Mucosa of descending colon (tissue), 3 donors: ENCODE results near the gene CYBRD1. TPM values are rescaled to one million over a fixed set of nuclear protein-coding genes. Genes with fewer than 3 reads are reported as not detected.
A peak's percentile ranks its signal among the peaks of the same experiment; 100 is the strongest.

Experiments used
- ATAC-seq: fragments of 200-7000 bp; cut with Tn5 transposase; one replicate; pipeline ENCODE4 v1.9.1; 2020; ENCODE audit warnings: mild to moderate bottlenecking, moderate library complexity
- DNase-seq, 3 donors: peaks; one replicate each; pipeline ENCODE4 v3.0.0-alpha.2; 2020
- H3K36me3 ChIP-seq: fragments of 200-600 bp; one replicate; pipeline ENCODE4 v1.8.0; 2021; ENCODE audit warnings: low read depth, mild to moderate bottlenecking
- H3K4me1 ChIP-seq: fragments of 200-600 bp; one replicate; pipeline ENCODE4 v1.8.0; 2021; ENCODE audit warnings: low read depth, mild to moderate bottlenecking
- H3K4me3 ChIP-seq: fragments of 200-600 bp; one replicate; pipeline ENCODE4 v1.8.0; 2021; ENCODE audit warnings: mild to moderate bottlenecking
- H3K9me3 ChIP-seq: fragments of 200-600 bp; one replicate; pipeline ENCODE4 v1.8.0; 2021; ENCODE audit warnings: mild to moderate bottlenecking
- intact Hi-C, 2 donors: fragments of 100-400 bp; cut with DNase I in 1 of 2; cut with micrococcal nuclease in 1 of 2; formaldehyde crosslinking; loops; one replicate each; pipeline versions ENCODE4 v1.11.0 to v1.11.1; 2022; cut with DNase I, micrococcal nuclease
- total RNA-seq, 3 donors: library from RNA; stranded (reverse); fragmentation: NEBNext Ultra II Directional in 2 of 3; extraction: Animal tissue kit (Norgen Biotek cat#: 25700) in 2 of 3; gene quantifications; one replicate each; pipeline versions ENCODE4 v1.2.1 to v1.2.4, GENCODE V29; 2021 to 2023
- TF ChIP-seq, protein P1 (sequence below): fragments of 200-600 bp; IDR thresholded peaks from one replicate; pipeline ENCODE4 v1.8.0; 2022; ENCODE audit warnings: antibody characterized with exemption, mild to moderate bottlenecking
- donor health status: DM: no; HTN: no; CAD: no; lungs with moderate emphysema.
- donor health status: DM: no; HTN: no; CAD: no.
- donor health status: DM: no; HTN: yes; CAD: no.

The CYBRD1 gene
- total RNA-seq, 3 donors from 2014 or later: 24.7 to 103 (median 36.5) TPM

DNA sequence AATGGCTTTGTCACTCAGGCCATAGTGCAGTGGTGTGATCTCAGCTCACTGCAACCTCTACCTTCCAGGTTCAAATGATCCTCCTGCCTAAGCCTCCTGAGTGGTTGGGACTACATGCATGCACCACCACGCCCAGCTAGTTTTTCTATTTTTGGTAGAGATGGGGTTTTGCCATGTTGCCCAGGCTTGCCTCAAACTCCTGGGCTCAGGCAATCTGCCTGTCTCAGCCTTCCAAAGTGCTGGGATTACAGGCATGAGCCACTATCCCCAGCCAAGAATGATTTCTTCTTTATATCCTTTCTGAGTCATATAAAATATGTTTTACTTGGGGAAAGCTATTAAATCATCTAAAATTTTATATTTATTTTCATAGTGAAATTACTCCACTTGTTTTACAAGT lies 61.3 kb downstream of the CYBRD1 start:
- H3K4me3 ChIP-seq: no peak overlapping the region
- H3K36me3 ChIP-seq: no peaks in the 10 kb centered on the region
- no peak for DNase-seq
- intact Hi-C loops: no loop called here
- no peak for ATAC-seq
- H3K9me3 ChIP-seq: no peaks in the 10 kb centered on the region
- TF ChIP-seq, protein P1, sequence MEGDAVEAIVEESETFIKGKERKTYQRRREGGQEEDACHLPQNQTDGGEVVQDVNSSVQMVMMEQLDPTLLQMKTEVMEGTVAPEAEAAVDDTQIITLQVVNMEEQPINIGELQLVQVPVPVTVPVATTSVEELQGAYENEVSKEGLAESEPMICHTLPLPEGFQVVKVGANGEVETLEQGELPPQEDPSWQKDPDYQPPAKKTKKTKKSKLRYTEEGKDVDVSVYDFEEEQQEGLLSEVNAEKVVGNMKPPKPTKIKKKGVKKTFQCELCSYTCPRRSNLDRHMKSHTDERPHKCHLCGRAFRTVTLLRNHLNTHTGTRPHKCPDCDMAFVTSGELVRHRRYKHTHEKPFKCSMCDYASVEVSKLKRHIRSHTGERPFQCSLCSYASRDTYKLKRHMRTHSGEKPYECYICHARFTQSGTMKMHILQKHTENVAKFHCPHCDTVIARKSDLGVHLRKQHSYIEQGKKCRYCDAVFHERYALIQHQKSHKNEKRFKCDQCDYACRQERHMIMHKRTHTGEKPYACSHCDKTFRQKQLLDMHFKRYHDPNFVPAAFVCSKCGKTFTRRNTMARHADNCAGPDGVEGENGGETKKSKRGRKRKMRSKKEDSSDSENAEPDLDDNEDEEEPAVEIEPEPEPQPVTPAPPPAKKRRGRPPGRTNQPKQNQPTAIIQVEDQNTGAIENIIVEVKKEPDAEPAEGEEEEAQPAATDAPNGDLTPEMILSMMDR: no peak
- H3K4me1 ChIP-seq: no peaks in the 10 kb centered on the region

DNA sequence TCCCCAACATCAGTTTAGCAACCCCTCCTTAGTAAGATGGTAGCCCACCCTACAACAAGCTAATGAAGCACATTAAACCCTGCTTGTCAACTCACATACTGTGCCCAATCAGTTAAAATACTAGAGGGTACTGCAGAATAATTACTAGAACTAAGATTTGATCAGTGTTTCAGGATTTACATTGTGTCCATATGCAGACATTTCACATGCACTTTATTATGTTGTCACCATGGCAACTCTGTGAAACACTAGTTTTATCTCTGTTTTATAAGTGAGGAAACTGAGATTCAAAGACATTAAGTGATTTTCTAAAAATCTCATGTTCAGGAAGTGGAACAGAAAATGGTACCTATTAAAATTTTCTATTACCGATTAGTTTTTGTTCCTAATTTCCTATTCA lies 61.7 kb downstream of the CYBRD1 start:
- Histone ChIP-seq H3K36me3 (no peaks in the 10 kb centered on the region), H3K4me1 (no peaks in the 10 kb centered on the region), H3K9me3 (no peaks in the 10 kb centered on the region), H3K4me3 (no peak overlapping the region)
- no peak for ATAC-seq
- intact Hi-C loops: no loop called here
- no peak for DNase-seq
- TF ChIP-seq, protein P1: no peak

DNA sequence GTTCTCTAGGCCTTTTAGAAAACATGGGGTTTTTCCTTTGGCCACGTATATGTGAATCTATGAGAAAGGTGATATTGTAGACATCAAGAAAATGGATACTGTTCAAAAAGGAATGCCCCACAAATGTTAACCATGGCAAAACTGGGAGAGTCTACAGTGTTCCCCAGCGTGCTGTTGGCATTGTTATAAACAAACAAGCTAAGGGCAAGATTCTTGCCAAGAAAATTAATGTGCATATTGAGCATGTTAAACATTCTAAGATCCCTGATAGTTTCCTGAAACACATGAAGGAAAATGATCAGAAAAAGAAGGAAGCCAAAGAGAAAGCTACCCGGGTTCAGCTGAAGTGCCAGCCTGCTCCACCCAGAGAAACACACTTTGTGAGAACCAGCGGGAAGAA lies 64.9 kb downstream of the CYBRD1 start:
- H3K36me3 ChIP-seq: no peaks in the 10 kb centered on the region
- DNase-seq: no peak
- H3K4me1 ChIP-seq: no peaks in the 10 kb centered on the region
- intact Hi-C loops: no loop called here
- TF ChIP-seq, protein P1: no peak
- no peak overlapping the region for H3K4me3 ChIP-seq
- ATAC-seq: no peak
- no peaks in the 10 kb centered on the region for H3K9me3 ChIP-seq

DNA sequence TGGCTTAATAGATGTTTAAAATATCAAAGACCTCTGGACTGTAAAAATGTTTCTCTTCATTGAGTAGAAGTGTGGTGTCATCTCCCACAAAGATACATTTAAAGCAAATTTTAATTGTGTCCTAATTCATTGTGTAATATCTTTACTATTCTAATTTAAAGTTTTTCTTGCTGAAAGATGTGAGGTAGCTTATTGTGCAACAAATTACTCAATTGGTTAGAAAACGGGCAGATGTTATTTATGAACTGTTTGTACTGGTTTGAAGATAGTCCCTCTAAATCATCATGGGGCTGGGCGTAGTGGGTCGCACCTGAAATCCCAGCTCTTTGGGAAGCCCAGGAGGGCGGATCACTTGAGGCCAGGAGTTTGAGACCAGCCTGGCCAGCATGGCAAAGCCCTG lies 65.3 kb downstream of the CYBRD1 start:
- H3K4me1 ChIP-seq: no peaks in the 10 kb centered on the region
- TF ChIP-seq, protein P1: no peak
- DNase-seq (no peak), ATAC-seq (no peak)
- no peaks in the 10 kb centered on the region for H3K36me3 ChIP-seq
- no peaks in the 10 kb centered on the region for H3K9me3 ChIP-seq
- intact Hi-C loops: no loop called here
- no peak overlapping the region for H3K4me3 ChIP-seq

DNA sequence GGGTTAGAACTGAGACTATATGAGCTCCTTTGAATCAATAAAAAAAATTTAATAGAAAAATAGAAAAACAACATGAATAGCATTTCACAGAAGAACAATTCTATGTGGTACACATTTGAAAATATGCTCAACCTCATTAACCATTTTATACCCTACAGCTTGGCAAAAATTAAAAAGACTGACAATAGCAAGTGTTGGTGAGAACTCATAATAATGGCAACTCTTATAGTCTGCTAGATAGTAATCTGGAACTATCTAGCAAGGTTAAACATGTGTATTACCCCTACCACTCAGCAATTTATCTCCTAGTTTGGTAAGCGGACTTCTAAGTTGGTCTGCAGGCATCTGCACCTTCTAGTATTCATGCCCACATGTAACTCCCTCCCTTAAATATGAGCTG lies 67.8 kb downstream of the CYBRD1 start:
- H3K4me3 ChIP-seq: no peak overlapping the region
- intact Hi-C loops: no loop called here
- no peaks in the 10 kb centered on the region for H3K9me3 ChIP-seq
- TF ChIP-seq, protein P1: no peak
- DNase-seq (no peak), ATAC-seq (no peak)
- no peaks in the 10 kb centered on the region for H3K36me3 ChIP-seq
- H3K4me1 ChIP-seq: no peaks in the 10 kb centered on the region

DNA sequence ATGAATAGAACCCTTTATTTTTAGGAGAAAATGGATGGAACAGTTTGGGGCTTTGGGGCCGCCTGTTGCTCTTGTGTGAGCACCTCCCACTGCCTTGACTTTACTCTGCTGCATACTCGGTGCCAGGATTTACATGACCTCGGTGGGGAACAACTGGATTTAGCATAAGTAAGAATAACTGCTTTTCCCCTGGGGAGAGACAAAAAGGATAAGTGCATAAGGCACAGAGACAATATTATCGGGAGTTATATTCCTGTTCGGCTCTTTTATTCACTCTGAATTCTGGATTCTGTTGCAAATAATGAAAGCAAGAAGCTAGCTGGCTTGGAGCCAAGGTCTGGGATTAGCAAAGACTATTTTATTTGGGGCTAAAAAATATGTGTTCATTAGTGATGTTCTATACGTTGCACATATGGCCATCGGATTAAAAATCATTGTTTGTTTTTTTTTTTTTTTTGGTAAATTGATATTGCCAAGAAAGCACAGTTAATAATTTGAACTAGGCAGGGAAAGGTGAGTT lies 69.8 kb downstream of the CYBRD1 start:
- intact Hi-C loops: no loop called here
- DNase-seq (peak in 1 of 3 donors; percentile 5), ATAC-seq (no peak)
- H3K4me3 ChIP-seq: no peak overlapping the region
- no peaks in the 10 kb centered on the region for H3K4me1 ChIP-seq
- no peaks in the 10 kb centered on the region for H3K36me3 ChIP-seq
- no peaks in the 10 kb centered on the region for H3K9me3 ChIP-seq
- TF ChIP-seq, protein P1: no peak
